ENCODE measurements around the gene RSAD2. TPM values are rescaled to one million over a fixed set of nuclear protein-coding genes. Genes with fewer than 3 reads are reported as not detected.

The RSAD2 gene
- total RNA-seq, 1 donor from 2014 or later, result 1.0 TPM

GRCh38 chr2:6923319-6923718 lies 45.7 kb downstream of the RSAD2 start:
- H3K27me3 Mint-ChIP-seq (ENCODE audit: low read depth), result no peaks in the 10 kb centered on the region
- H3K27ac Mint-ChIP-seq (ENCODE audit: unreplicated experiment), result no peak overlapping the region
- H3K9me3 Mint-ChIP-seq, result no peaks in the 10 kb centered on the region
- peaks cover 5% of the 10 kb centered on the region for H3K36me3 Mint-ChIP-seq (ENCODE audit: low read depth)
- H3K4me3 Mint-ChIP-seq, result no peak overlapping the region
- peaks cover 71% of the 10 kb centered on the region for H3K4me1 Mint-ChIP-seq
- no peak for DNase-seq (ENCODE audit: low read depth, low spot score)
- no peak for TF ChIP-seq CTCF (conservative IDR thresholded peaks at IDR 0.05)

- DNase-seq (ENCODE audit: low read depth, low spot score), result no peak
- TF ChIP-seq CTCF (conservative IDR thresholded peaks at IDR 0.05), result no peak
- H3K9me3 Mint-ChIP-seq, result no peaks in the 10 kb centered on the region
- H3K4me3 Mint-ChIP-seq, result no peak overlapping the region
- H3K27ac Mint-ChIP-seq (ENCODE audit: unreplicated experiment), result no peak overlapping the region
- no peaks in the 10 kb centered on the region for H3K27me3 Mint-ChIP-seq (ENCODE audit: low read depth)
- H3K36me3 Mint-ChIP-seq (ENCODE audit: low read depth), result peaks cover 3% of the 10 kb centered on the region
- H3K4me1 Mint-ChIP-seq, result peaks cover 73% of the 10 kb centered on the region
These were observed 46.7 kb downstream of the RSAD2 start for GRCh38 chr2:6924101-6924923.

- H3K4me1 Mint-ChIP-seq, result peaks cover 70% of the 10 kb centered on the region
- H3K27ac Mint-ChIP-seq (ENCODE audit: unreplicated experiment), result no peak overlapping the region
- no peak for DNase-seq (ENCODE audit: low read depth, low spot score)
- no peak for TF ChIP-seq CTCF (conservative IDR thresholded peaks at IDR 0.05)
- no peaks in the 10 kb centered on the region for H3K9me3 Mint-ChIP-seq
- no peak overlapping the region for H3K4me3 Mint-ChIP-seq
- H3K36me3 Mint-ChIP-seq (ENCODE audit: low read depth), result peaks cover 3% of the 10 kb centered on the region
- H3K27me3 Mint-ChIP-seq (ENCODE audit: low read depth), result no peaks in the 10 kb centered on the region
These were observed 47.4 kb downstream of the RSAD2 start for GRCh38 chr2:6924924-6925409.

GRCh38 chr2:6926071-6926732 lies 48.6 kb downstream of the RSAD2 start:
- no peak for TF ChIP-seq CTCF (conservative IDR thresholded peaks at IDR 0.05)

GRCh38 chr2:6927186-6927585 lies 49.6 kb downstream of the RSAD2 start:
- DNase-seq (ENCODE audit: low read depth, low spot score), result no peak
- Mint-ChIP-seq H3K4me1 (peaks cover 66% of the 10 kb centered on the region), H3K36me3 (ENCODE audit: low read depth) (no peaks in the 10 kb centered on the region), H3K27ac (ENCODE audit: unreplicated experiment) (no peak overlapping the region), H3K4me3 (no peak overlapping the region), H3K27me3 (ENCODE audit: low read depth) (no peaks in the 10 kb centered on the region), H3K9me3 (no peaks in the 10 kb centered on the region)
- TF ChIP-seq CTCF (conservative IDR thresholded peaks at IDR 0.05), result no peak

More at GRCh38 chr2:6926071-6926732, 48.6 kb downstream of the RSAD2 start:
- H3K9me3 Mint-ChIP-seq, result no peaks in the 10 kb centered on the region
- peak overlapping the region; percentile 18 for H3K4me3 Mint-ChIP-seq
- peaks cover 2% of the 10 kb centered on the region for H3K36me3 Mint-ChIP-seq (ENCODE audit: low read depth)
- H3K27ac Mint-ChIP-seq (ENCODE audit: unreplicated experiment), result no peak overlapping the region
- no peaks in the 10 kb centered on the region for H3K27me3 Mint-ChIP-seq (ENCODE audit: low read depth)
- H3K4me1 Mint-ChIP-seq, result peaks cover 66% of the 10 kb centered on the region
- no peak for DNase-seq (ENCODE audit: low read depth, low spot score)
